Astrocyte of the hippocampus (primary cell): ENCODE measurements around the gene VARS2.

ENCODE experiments used
- DNase-seq: peaks from one replicate; pipeline ENCODE4 v3.0.0; 2011; ENCODE audit warnings: low read depth, low spot score

The VARS2 gene

DNA sequence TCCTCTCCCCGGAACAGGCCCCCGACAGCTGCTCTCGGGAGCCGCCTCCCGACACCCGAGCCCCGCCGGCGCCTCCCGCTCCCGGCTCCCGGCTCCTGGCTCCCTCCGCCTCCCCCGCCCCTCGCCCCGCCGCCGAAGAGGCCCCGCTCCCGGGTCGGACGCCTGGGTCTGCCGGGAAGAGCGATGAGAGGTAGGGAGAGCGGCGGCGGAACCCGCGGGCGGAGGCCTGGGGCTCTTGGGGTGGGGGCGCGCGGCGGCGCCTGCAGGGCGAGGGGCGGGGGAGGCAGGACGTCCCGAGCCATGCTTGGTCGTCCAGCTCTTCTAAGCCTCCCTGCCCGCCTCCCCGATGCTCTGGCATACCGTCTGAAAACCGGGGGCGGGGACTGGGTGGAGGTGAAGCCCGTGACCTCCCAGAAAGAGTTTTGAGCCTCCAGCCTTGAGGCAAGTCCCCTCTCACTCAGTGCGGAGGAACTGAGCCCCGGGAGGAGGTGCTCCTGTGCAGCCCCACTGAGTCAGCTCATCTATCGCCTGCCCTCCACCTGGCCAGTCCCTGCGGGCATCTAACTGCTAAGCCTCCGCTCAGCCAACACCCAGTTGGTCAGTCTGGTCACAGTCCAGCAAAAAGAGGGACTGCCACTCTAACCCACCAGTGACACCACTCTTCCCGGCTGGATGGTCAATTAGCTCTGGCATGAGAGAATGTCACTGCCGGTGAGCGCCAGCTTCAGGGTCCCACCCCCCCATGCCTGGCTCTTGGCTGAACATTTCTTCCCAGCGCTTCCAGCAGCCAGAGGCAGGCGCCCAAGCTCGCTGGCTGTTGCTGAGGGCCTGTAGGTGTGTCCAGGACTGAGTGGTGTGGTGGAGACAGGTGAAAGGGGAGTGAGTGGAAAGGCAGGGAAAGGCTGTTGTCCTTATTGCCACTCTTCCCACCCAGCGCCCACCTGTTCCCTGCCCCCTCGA is 29.2 kb upstream of the VARS2 start:
- peak; percentile 78 for DNase-seq

DNA sequence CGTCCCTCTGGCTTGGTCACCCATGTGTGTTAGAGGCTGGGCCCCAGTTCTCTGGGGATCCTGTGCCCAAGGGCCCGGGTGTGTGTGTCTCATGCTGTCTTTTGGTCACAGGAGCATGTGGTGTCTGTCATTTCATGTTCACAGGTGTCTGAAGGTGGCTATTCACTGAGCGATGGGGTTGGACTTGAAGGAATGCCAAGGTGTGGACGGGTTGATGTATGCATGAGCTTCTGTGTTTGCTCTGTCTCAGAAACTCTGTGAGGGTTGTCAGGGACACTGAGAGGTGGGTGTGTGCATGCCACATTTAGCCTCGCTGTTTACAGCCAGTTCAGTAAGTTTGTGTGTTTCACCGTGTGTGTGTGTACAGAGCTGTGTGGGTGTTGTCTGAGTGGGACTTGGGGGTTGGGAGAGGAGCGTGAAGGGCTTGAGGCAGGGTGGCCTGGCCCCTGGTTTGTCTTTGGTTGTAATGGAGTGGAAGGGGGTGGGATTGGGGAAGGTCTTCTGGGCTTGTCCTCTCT is 28.5 kb upstream of the VARS2 start:
- DNase-seq: peak; percentile 58

DNA sequence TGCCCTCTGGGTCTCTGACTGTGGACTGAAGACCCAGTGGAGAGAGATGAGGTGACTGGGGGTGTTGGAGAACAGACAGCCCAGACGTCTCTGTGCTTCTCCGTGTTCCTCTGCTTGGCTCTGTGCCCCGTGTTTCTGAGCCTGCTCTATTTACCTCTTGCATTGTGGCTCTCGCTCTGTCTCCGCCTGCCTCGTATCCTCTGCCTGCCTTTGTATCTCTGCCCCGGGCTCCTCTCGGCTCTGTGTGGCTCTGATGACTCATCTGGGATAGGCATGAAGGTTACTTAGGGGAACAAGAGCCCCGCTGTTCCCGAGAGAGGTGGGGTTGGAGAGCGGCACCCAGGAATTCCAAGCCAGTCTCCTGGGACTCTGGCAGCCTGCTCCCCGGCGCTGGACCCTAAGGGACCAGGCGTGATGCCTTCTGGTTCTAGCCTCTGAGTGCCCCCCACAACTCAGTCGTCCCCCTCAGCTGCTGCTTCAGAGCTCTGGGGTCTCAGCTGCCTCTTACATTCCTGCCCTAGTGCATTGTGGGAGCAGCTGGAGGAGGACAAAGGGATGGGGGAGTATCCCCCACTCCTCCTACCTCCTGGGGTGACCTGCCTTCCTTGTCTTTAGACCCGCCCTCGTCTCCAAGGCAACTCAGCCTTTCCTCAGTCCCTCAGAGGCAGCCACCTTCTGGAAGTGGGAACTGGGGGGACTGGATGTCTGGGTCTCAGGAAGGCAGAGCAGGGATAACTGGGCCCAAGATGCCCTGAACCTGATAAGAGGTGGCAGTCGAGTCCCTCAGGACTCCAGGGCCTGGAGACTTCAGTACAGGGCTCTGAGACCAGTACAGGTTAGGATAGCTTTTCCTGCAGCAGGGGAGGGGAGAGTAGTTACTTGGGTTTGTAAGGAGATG is 27.8 kb upstream of the VARS2 start:
- peak; percentile 78 for DNase-seq

DNA sequence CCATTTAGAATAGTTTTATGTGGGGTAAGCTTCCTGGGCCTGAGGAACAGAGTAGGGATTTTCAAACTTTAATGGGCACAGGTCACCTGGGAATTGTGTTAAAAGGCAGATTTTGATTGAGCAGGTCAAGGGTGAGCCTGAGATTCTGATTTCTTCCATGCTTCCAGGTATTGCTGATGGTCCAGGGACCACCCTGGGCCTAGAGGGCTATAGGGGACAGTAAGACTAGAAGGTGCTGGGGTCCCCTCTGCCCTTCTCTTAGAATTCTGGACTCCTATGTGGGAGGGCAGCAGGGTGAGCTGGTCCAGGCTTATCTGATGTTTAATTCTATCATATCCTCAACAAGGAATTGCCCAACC is 27.2 kb upstream of the VARS2 start:
- DNase-seq: no peak

DNA sequence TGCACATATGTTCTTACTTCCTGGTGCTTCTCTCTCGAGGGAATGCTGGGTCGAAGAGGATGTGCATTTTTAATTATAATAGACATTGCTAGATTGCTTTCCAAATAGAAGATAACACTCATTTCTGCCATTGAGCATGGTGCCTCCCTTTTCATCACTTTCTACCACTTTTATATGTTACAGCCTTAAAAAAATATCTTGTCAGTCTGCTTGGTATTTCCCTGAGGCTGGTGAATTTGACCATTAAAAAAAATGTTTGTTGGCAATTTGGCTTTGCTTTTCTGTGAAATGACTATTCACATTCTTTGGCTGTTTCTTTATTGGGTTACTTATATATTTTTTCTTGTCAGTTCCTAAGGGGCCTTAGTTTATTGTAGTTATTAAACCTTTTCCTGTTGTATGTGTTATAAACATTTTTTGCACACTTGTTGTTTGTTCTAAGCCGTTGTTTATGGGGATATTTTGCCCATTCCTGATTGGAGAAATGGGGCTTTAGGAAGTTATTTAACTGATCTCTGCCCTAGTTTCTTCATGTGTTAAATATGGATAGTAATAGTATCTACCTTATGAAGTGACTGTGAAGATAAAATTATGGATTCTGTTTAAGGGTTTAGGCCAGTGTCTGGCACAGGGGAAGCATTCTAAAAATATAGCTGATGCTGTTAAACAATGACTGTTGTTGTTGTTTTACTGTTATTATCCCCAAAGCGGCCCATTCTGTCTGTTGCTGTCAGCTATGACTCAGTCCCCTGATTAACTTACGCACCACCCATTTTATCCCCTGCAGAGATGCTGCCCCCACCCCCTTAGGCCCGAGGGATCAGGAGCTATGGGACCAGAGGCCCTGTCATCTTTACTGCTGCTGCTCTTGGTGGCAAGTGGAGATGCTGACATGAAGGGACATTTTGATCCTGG is 25.9 kb upstream of the VARS2 start:
- peak; percentile 81 for DNase-seq

DNA sequence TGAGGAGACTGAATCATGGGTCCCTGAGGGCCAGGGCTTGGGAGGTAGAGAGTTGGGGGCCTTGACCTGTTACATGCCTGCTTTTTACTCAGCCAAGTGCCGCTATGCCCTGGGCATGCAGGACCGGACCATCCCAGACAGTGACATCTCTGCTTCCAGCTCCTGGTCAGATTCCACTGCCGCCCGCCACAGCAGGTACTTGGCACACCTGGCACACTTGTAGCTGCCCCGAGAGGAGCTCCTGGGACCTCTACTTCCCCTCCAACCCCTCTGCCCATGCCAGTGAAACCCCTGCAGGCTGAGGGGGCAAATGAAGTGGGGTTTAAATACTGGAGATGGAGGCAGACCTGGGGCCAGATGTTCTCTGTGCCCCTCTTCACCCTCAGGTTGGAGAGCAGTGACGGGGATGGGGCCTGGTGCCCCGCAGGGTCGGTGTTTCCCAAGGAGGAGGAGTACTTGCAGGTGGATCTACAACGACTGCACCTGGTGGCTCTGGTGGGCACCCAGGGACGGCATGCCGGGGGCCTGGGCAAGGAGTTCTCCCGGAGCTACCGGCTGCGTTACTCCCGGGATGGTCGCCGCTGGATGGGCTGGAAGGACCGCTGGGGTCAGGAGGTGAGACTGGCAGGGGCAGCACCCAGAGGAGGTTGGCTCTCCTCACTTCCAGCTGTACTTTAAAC is 25.1 kb upstream of the VARS2 start:
- DNase-seq: no peak

DNA sequence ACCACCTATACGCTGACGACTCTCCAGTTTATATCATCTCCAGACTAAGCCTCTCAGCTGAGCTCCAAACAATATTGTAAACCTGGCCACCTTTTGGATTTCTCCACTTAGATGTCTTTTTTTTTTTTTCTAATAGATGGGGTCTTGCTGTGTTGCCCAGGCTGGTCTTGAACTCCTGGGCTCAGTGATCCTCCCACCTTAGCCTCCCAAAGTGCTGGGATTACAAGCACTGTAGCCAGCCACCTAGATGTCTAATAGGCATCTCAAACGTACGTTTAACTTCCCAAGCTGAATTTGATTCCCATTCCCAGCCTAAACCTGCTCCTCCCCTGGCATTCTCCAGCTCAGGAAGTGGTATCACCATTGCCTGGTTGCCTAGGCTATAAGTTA is 24.5 kb upstream of the VARS2 start:
- DNase-seq: no peak

DNA sequence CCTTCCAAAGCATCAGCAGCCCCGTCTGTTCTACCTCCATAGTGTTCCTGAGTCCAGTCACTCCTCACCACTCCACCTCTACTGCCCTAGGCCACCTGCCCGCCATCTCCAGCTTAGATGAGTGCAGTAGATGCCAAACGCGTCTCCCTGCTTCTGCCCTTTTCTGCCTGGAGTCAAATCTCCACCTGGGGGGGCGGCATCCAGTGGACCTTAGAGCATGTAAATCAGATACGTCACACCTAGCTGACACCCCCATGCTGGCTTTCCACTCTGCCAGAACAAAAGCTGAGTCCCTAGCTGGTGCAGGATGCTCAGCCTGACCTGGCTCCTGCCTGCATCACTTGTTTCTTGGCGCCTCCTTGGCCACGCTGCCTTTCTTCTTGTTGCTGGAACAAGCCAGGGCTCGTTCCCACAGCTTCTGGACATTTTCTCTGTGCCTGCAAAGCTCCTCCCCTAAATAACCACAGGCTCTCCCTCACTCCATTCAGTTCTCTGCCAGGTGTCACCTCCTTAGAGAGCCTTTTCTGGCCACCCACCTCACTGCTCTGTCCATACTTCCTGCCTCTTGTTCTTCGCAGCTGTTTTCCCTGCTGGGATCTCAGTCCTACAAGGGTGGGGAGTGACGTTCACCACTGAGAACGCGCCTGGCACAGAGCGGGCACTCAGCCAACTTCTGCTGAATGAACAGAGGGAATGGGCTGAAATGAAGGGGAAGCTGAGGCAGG is 24.0 kb upstream of the VARS2 start:
- DNase-seq: peak; percentile 79

DNA sequence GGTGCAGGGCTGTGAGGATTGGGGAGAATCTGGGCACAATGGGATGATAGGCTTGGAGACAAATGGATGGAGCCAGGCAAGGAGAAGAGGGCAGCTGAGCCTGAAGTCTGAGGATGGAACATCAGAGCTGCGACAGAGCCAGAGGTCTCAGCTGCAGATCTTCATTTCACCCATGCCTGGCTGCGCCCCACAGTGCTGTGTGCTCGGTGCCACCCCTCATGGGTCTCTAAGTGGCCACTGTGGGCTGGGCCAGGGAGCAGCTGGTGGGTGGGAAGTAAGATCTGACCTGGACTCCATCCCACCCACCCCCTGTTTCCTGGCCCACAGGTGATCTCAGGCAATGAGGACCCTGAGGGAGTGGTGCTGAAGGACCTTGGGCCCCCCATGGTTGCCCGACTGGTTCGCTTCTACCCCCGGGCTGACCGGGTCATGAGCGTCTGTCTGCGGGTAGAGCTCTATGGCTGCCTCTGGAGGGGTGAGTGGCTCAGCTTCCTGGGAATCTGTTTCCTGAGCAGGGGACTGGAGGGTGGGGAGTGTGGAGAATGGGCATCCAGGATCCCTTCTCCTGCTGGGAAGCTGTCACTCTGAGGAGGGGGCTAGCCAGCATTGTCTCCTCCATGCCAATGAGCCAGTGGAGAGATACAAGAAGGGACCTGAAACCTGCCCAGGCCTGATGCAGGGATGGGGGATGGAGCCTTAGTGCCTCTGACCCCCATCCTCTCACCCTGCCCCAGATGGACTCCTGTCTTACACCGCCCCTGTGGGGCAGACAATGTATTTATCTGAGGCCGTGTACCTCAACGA is 23.2 kb upstream of the VARS2 start:
- no peak for DNase-seq

DNA sequence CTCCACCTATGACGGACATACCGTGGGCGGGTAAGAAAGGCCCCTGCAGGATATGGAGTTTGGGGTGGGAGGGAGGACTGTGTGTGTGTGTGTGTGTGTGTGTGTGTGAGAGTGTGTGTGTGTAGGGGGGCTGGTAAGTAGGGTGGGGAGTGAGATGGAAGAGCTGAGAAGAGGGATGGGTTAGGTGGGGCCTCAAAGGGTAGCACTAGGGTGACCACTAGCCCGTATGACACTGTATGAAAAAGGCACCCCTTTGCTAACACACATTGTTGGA is 22.7 kb upstream of the VARS2 start:
- no peak for DNase-seq

DNA sequence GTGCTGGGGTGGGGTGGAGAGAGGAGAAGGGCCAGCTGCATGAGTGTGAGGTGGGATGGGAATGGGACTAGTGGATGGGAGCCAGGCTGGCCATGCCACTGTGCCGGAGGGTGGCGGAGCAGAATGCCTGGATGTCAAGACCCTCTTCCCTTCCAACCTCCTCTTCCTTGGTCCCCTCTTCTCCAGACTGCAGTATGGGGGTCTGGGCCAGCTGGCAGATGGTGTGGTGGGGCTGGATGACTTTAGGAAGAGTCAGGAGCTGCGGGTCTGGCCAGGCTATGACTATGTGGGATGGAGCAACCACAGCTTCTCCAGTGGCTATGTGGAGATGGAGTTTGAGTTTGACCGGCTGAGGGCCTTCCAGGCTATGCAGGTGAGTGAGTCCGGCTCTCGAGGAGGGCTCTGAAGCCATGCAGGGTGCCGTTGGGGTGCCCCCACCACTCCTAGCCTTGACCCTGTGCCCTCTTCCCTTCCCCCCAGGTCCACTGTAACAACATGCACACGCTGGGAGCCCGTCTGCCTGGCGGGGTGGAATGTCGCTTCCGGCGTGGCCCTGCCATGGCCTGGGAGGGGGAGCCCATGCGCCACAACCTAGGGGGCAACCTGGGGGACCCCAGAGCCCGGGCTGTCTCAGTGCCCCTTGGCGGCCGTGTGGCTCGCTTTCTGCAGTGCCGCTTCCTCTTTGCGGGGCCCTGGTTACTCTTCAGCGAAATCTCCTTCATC is 22.1 kb upstream of the VARS2 start:
- DNase-seq: no peak

DNA sequence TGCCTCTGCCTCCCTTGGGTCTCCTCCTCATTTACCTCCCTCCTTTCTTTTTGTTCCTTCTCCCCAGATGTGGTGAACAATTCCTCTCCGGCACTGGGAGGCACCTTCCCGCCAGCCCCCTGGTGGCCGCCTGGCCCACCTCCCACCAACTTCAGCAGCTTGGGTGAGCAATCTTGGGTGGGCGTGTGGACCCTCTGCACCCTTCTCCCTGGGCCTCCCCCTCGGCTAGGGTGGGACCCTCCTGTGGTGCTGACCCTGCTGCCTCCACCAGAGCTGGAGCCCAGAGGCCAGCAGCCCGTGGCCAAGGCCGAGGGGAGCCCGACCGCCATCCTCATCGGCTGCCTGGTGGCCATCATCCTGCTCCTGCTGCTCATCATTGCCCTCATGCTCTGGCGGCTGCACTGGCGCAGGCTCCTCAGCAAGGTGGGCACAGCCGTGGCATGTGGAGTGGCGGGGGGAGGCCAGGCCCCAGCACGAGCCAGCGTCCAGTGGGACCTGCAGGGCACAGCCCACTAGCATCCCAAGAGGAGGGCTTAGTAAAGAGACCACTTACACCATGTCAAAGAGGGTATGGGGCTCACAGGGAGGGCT is 20.9 kb upstream of the VARS2 start:
- no peak for DNase-seq

DNA sequence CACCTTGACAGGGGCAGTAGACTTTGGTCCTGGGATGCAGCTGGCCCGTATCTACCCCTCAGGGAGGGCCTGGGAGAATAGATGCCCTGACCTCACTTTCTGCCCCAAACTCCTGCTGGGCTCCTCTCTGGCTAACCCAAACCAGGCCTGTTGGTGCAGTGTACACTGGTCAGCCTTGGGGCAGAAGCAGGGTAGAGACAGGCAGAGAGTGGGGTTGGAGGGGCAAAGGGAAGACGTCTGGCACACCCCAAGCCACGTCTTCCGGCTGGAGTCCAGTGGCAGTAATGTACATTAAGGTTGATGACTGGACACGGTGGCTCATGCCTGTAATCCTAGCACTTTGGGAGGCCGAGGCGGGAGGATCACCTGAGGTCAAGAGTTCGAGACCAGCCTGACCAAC is 20.4 kb upstream of the VARS2 start:
- no peak for DNase-seq

DNA sequence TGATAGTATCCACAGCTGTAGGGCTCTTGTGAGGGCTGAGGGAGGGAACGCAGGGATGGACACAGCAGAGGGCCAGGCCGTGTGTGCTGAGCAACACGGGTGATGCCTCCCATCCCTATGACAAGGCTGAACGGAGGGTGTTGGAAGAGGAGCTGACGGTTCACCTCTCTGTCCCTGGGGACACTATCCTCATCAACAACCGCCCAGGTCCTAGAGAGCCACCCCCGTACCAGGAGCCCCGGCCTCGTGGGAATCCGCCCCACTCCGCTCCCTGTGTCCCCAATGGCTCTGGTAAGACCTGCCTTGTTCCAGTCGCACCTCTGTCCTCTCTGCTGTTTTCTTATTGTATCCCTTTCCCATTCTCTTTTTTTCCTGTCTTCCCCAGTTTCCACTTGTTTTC is 19.7 kb upstream of the VARS2 start:
- no peak for DNase-seq

DNA sequence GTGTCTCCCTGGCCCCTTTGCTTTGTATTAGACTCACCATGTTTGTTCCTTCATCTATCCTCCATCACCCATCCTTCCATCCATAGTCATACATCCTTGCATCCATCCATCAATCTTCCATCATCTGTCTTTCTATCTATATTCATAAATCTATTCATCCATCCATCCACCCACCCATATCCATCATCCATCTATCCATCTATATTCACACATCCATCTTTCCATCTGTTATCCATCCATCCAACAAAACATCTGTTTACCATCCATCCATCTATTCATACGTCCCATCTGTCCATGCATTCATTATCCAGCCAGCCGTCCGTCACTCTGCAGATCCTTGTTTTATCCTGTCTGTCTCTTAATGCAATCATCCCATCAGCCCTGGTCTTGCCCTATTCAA is 19.1 kb upstream of the VARS2 start:
- DNase-seq: no peak

DNA sequence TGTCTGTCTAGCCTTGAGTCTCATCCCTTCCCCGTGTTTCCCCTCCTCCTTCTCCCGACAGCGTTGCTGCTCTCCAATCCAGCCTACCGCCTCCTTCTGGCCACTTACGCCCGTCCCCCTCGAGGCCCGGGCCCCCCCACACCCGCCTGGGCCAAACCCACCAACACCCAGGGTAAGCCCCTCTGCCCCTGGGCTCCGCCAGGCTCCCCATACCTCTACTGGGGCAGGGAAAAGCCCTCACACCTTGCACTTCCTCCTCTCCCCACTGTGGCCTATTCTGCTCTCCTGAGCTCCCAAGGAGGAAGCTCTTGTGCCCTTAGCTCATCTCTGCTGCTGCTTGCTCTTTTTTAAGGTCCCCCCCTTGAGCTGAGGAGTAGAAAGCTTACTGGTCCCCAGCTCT is 18.7 kb upstream of the VARS2 start:
- DNase-seq: no peak

DNA sequence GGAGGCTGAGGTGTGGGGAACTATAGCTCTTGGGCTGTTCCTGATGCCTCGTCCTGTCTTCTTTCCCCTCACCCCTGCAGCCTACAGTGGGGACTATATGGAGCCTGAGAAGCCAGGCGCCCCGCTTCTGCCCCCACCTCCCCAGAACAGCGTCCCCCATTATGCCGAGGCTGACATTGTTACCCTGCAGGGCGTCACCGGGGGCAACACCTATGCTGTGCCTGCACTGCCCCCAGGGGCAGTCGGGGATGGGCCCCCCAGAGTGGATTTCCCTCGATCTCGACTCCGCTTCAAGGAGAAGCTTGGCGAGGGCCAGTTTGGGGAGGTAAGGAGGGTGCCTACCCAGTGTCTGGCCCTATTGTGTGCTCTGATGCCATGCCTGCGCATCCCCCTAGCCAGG is 17.5 kb upstream of the VARS2 start:
- DNase-seq: no peak

DNA sequence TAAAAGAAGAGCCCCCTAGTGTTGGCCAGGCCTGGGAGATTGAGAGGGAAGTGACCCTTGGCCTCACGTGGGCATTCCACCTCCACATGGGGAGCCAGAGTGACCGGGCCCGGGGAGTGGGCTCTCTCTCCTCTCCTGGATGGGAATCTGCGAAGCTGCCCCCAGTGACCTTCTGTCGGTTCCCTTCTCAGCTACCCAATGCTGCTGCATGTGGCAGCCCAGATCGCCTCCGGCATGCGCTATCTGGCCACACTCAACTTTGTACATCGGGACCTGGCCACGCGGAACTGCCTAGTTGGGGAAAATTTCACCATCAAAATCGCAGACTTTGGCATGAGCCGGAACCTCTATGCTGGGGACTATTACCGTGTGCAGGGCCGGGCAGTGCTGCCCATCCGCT is 16.2 kb upstream of the VARS2 start:
- DNase-seq: no peak
